G401.6 (cell line): ENCODE data around the gene MAVS.
A peak's percentile ranks its signal among the peaks of the same experiment; 100 is the strongest.
"Not testable (repeated sequence)": the region's sequence is repeated elsewhere in the genome, so short reads cannot be mapped to it uniquely, and the experiment has no call there.

Source experiments
- FAIRE-seq: peaks from 2 replicates; lab custom pipeline; 2012; peaks lifted over from hg19 to GRCh38; lab: Jason Lieb, UNC

Gene MAVS

DNA sequence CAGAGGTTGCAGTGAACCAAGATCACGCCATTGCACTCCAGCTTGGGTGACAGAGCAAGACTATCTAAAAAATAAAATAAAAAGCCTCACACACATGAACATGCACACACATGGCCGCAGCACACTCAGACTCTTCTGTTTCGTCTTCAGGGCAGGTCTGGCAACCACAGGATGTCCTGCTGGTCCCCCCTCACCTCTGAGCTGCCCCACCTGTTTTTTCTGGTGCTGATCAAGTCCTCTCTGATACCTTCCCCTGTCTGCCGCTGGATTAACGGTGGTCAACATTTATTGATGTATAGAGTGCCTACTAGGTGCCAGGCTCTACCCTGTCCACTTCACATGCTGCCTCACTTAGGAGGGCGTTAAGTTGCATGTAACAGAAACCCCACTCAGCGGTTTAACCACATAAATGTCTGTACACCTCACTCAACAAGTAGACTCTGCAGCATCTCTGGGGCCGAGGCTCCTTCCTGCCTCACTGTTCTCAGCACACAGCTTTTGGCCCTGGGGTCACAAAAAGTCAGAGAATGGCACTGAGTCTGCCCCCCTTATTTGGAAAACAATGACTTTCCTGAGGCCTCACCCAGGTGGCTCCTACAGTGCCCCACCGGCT, 30.8 kb upstream of the MAVS start:
- FAIRE-seq, result no peak

DNA sequence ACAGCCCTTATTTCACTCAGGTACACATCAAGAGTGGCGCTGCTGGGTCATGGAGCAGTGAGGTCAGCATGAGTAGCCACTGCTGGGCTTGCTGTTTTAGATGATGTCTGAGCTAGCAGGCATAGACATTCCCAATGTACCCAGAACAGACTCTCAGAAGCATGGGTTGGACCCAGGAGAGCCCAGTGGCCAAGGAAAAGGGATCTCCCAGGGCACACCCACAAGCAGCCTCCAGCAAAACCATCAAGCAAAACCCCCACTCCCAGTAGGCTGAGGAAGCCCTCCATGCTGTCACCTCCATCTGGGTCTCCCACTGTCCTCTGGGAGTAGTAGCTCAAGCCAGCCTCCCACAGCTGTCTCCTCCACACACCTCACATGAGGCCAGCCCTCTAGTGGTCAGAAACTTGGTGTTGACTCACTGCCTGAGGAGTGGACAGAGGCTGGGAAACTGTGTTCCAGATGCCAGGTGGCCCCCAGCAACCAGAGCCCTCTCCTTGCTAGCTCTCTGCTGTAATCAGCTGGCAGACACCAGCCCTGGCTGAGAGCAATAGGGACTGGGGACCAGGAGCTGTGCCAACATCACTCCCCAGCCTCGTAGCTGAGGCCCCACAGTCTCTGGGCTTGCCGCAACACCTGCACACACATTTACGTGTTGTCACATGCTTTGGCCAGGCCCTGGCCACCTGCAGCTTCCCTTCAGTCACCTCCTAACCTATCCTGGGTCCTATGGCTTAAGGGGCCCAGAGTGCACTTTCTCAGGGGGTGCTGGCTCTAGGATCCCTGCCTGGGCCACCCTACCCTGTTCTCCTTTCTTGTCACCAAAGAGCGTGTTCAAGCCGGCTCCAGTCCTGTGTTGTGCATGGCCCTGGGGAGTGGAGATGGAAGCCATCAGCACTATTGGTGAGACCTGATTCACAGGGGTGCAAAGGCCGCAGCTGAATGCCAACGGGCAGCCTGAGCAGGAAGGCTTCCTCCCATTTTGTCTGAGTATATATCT, 28.2 kb upstream of the MAVS start:
- FAIRE-seq, result no peak

DNA sequence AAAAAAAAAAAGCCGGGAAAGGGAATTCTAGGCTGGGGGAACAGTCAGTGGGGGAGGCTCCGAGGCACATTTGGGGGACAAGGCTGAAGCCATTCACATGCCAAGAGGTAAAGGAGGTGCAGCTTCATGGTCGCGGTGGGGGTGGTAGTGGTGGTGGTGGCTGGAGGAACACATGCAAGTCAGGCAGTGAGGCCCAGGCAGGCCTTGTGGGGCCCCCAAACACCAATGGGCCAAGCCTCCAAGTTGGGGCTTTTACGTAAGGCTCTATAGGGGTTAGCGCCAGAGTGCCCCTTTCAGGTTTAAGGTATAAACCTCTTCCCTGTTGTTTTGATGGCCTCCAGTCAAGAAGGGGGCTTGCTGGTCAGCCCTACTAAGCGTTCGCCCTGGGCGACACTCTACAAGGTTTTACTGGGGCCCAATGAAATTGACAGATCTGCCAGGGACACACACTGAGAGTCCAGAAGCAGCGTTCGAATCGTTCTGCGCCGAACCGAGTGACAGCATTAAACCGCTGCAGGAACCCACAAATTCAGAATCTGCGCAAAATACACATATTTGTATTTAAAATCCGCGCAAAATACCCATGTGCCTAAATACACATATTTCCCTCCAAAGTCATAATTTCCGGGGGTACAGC, 27.1 kb upstream of the MAVS start:
- no peak for FAIRE-seq

DNA sequence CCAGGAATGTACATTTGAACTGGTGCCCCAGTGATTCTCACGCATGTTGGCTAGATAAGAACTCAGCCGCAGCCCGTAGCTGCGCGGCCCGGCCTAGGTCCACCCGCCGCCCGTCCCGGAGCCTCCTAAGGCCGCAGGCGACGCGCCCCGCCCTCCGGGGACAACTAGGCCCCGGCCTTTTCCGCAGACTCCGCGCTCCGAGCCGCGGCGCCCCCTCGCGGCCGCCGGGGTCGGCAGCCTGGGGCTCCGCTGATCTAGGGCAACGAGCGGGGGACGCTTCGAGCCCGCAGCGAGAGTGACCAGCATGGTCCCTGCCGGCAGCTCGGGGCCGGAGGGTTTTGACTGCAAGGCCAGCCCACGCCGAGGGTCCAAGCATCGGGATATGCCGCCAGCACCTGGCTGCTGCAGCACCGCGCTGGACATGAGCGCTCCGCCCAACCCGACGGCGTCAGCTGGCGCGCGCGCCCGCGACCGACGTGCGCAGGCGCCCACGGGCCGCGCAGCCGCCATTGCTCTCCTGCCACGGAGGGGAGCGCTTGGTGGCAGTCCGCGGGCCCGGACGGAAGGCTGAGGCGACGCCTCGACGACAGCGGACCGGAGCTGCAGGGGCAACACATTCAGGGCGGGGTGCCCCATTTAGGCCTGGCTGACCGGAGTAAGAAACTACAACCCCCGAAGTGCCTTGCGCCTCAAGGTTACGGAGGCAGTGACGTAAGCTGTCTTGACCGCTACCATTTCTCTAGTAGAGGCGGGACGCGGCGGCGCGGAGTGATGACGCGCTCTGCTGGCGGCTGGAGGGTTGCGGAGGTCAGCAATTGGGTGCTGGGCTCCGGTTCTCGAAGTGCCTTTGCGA, 26.4 kb upstream of the MAVS start, which contains the start of gene AP5S1:
AP5S1 (plus strand) TSS at position 500 of the 853 bp plus-strand sequence. CDS start 1,571 bp downstream, outside the sequence.
- peak; percentile 88 for FAIRE-seq

DNA sequence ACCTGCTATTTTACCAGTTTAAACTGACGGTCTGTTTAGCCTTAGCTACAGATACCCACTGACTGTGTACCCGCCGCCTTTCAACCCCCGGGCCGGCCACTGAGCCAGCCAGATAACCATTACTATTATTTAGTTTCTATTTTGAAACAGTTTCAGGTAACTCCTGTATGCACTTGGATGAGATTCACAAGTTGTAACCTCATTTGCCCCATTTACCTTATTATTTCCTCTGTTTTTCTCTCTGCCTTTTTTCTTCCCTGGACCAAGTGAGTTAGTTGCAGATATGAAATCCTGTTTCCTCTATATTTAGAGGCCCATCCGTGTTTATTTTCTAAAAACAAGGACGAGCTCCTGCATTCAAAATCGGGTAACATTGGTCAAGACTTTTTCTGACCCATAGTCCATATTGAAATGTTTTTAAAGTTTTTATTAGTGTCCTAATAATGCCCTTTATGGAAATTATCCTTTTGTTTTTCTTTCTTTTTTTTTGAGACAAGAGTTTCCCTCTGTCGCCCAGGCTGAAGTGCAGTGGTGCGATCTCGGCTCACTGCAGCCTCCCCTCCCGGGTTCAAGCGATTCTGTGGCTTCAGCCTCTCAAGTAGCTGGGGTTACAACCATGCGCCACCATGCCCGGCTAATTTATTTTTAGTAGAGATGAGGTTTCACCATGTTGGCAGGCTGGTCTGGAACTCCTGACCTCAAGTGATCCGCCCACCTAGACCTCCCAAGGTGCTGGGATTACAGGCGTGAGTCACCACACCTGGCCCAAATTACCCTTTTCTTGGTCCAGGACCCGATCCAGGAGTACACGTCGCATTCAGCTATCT, 25.5 kb upstream of the MAVS start:
- FAIRE-seq, result no peak

DNA sequence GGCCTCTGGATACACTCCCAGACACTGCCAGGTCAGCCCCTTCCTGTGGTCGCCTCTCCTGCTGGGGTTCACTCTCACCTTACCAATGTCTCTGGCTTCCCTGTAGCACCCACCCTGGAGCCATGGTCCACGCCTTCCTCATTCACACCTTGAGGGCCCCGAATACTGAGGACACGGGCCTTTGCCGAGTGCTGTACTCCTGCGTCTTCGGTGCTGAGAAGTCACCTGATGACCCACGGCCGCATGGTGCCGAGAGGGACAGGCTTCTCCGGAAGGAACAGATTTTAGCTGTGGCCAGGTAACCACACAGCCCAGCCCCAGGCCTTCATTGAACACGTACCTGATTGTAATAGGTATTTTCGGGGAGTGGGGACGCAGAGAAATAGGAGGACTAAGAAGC, 24.6 kb upstream of the MAVS start:
- no peak for FAIRE-seq

DNA sequence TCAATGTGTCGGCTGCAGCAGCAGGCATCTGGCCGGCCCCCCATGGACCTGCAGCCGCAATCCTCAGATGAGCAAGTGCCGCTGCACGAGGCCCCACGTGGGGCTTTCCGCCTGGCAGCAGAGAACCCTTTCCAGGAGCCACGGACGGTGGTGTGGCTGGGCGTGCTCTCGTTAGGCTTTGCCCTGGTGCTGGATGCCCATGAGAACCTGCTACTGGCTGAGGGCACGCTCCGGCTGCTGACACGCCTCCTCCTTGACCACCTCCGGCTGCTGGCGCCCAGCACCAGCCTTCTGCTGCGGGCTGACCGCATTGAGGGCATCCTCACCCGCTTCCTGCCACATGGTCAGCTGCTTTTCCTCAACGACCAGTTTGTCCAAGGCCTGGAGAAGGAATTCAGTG, 22.8 kb upstream of the MAVS start:
- no peak for FAIRE-seq

DNA sequence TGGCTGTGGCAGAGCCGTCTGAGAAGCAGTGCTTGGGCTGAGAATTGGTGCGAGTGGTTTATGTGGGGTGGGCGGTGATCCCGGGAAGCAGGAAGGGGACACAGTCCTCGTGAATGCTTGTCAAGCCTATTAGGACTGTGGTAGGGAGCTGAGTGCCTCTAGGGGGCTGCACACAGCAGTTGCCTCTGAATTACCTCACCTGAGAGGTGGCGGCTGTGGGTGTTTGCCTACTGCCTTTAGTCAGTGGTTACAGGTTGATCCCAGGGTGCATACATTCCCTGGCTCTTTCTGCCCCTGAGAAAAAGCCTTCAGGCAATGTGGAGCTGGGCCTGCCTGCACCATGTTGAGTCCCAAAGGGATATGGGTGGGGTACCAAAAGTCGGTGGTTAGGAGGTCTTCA, 21.1 kb upstream of the MAVS start:
- no peak for FAIRE-seq

DNA sequence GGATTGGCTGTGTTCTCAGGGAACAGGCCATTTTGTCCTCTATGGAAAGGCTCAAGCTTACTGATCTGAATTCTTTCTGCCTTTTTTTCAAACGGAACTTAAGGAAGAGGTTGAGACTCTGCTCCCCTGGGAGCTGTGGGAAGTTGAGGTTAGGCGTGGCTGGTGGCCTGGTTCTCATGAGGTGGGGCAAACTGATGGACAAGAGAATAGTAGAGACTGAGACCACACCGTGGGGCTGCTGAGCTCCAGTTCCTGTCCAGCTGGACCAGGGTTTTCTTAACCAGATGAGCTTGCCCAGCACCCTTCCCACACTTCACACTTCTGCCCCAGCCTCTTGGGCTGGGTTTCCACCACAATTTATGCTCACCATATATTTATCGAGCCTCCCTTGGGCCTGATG, 20.2 kb upstream of the MAVS start:
- FAIRE-seq, result no peak

DNA sequence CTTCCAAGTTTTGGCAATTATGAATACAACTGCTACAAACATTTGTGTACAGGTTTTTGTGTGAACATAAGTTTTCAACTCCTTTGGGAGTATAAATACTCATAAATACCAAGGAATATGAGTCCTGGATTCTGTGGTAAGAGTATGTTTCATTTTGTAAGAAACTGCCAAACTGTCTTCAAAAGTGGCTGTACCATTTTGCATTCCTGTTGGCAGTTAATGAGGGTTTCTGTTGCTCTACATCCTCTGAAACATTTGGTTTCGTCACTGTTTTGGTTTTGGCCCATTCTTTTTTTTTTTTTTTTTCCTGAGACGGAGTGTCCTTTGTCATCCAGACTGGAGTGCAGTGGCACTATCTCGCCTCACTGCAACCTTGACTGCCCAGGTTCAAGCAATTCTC, 17.8 kb upstream of the MAVS start:
- no peak for FAIRE-seq

DNA sequence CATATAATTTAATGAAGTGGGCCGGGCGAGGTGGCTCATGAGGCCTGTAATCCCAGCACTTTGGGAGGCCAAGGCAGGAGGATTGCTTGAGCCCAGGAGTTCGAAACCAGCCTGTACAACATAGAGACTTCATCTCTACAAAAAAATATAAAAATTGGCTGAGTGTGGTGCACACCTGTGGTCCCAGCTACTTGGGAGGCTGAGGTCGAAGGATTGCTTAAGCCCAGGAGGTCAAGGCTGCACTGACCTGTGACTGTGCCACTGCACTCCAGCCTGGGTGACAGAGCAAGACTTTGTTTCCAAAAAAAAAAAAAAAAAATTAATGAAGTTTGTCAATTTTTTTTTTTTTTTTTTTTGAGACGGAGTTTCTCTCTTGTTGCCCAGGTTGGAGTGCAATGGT, 16.7 kb upstream of the MAVS start:
- not testable (repeated sequence) for FAIRE-seq

DNA sequence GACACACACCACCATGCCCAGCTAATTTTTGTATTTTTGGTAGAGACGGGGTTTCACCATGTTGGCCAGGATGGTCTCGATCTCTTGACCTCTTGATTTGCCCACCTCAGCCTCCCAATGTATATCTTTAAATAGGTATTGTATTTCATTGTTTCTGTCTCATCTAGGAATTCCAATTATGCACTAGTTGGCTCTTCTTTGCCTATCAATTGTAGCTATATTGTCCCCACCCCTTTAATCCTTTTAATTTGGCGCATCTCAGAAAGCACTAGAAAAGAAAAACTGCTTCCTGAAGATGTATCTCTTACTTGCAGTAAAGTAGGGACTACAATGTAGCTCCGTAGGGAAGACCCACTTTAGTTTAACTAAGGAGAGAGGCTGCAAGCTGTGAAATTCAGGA, 10.5 kb upstream of the MAVS start:
- FAIRE-seq, result no peak

DNA sequence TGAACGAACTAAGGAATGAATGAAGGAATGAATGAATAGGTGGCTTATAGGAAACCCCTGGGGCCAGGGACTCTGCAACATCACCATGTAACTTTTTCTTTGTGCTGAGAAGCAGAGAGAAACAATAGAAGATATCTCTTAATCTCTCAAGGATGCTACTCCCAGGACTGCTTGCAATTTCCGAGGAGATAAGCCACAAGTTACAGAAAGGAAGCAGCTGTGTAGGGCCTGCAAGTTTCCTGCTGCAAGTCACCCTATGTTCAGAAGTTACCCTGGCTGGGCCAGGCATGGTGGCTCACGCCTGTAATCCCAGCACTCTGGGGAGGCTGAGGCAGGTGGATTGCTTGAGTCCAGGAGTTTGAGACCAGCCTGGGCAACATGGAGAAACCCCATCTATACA, 7.3 kb upstream of the MAVS start:
- FAIRE-seq, result no peak

DNA sequence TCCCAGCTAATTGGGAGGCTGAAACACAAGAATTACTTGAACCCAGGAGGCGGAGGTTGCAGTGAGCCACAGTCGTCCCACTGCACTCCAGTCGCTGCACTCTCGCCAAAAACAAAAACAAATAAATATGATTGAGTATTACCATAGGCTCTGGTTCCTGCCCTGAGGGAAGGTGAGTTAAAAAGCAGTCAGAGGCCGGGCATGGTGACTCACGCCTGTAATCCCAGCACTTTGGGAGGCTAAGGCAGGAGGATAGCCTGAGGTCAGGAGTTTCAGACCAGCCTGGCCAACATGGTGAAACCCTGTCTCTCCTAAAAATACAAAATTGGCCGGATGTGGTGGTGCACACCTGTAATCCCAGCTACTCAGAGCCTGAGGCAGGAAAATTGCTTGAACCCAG, 6.4 kb upstream of the MAVS start:
- not testable (repeated sequence) for FAIRE-seq

DNA sequence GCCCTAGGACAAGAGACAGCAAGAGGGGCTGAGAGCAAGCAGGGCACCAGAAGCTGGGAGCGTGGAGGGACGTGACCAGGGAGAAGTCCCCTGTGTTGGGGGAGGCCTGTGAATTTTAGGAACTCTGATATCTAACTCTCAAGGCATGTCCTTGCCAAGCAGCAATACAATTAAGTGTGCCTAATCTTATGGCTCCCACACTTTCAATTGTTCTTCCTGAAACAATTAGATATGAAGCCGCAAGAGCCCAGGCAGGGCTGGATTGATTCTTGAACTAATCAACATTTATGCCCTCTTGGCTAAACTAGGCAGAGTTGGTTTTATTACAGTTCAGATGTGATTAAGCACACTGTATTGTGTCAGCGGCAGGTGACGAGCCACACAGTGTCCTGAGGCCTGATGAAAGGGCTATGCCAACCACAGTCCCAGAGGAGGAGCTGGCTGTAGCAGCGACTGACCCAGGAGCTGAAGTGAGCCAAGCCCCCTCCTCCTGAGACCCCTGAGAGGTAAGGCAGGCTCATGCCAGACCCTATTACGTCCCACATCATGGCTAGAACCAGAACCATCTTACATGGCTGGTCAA, 4.2 kb upstream of the MAVS start:
- FAIRE-seq, result no peak

DNA sequence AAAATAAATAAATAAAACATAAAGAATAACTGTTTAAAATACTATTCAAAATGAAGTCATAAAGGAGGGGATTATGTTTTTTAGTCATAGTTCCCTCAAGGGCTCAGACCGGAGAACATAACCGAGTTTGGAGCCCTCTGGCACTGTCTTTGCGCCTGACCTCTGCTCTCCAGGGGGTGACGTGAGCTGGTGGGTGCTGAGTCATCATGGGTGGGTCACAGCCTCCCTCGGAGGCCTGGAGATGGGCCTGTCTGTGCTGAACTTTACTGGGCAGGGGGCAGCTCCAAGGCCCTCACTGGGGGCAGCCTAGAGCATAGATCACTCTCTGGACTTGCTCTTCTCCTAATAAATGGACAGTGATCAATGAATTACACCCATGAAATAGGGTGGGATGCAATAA, 3.1 kb upstream of the MAVS start:
- no peak for FAIRE-seq

DNA sequence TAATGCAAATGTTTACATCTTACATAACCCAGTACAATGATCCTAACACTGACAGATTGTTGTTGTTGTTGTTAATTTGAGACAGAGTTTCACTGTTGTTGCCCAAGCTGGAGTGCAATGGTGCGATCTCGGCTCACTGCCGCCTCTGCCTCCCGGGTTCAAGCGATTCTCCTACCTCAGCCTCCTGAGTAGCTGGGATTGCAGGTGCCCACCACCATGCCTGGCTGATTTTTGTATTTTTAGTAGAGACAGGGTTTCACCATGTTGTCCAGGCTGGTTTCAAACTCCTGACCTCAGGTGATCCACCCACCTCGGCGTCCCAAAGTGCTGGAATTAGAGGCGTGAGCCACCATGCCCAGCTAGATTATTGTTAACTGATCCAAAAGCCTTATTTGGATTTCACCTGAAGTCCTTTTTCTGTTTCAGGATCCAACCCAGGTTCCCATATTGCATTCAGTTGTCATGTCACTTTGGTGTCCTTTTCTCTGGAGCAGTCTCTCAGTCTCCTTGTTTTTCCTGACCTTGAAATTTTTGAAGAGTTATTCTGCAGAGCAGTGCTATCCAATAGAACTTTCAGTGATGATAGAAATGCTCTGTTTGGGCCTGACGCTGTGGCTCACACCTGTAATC, 2.5 kb upstream of the MAVS start:
- FAIRE-seq, result not testable (repeated sequence)

DNA sequence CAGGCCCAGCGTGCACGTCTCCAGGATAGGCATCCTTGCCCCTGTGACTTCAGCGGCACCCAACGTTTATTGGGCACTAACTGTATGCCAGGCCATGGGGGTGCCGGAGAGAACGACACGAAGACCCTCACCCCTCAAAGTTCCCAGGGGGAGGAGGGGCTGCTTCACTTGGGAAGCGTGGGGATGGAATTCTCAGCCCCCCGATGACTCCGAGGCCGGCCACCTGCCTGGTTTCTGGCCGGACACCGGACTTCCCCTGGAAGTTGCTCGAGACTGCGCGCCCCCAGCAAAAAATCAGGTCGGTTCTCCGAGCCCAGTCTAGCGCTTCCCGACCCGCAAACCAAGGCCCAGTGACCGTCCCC, 275 bp upstream of the MAVS start:
- FAIRE-seq, result no peak

DNA sequence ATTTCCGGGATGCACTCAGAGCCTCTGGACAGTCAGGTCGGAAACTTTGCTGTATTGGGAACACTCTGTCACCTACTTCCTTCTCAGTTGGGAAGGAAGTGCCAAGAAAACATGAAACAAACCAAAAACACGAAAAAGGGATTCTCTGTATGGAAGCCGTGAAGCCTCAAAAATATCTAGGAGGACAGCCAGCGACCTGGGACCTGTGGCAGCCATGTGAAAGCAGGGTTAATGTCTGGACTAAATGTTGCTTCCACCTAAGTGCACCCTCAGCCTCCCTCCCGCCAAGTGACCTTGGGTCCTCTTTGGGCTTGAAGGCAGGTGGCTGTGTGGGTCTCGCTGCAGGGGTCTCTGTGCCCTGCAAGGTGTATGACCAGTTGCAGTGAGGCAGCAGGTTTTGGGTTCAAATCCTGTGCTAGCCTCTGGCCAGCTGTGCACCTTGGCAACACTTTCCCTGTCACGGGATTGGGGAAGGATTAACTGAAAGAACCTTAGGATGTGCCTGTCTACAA, 851 bp downstream of the MAVS start:
- no peak for FAIRE-seq

DNA sequence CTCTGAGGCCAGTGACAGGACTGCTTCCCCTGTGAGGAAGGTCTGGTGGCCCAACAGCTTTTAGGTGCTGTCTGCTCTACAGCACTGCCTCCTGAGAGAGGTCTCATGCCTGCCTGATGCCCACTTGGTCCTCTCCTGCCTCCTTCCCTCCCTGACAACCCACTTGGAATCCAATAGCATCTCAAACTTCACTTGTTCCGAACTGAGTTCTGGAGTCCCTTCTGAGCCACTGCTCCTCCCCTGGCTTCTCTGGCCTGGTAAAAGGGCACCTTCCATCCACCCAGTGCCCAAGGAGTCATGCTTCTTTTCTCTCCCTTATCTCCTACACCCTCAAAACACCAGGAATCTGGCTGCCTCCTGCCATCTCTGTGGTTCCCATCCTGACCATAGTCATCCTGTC, 1.9 kb downstream of the MAVS start:
- no peak for FAIRE-seq
